HG03575 (cell line): ENCODE measurements around the gene SH3PXD2A.
"Not testable (repeated sequence)": the region's sequence is repeated elsewhere in the genome, so short reads cannot be mapped to it uniquely, and the experiment has no call there.

Experiments used
- ATAC-seq: cut with Tn5 transposase; IDR thresholded peaks from one replicate; pipeline ENCODE4 v1.9.1; 2021; ENCODE audit not compliant: unreplicated experiment, insufficient number of reproducible peaks, low FRiP score; ENCODE audit errors: extremely low read depth

Gene SH3PXD2A

DNA sequence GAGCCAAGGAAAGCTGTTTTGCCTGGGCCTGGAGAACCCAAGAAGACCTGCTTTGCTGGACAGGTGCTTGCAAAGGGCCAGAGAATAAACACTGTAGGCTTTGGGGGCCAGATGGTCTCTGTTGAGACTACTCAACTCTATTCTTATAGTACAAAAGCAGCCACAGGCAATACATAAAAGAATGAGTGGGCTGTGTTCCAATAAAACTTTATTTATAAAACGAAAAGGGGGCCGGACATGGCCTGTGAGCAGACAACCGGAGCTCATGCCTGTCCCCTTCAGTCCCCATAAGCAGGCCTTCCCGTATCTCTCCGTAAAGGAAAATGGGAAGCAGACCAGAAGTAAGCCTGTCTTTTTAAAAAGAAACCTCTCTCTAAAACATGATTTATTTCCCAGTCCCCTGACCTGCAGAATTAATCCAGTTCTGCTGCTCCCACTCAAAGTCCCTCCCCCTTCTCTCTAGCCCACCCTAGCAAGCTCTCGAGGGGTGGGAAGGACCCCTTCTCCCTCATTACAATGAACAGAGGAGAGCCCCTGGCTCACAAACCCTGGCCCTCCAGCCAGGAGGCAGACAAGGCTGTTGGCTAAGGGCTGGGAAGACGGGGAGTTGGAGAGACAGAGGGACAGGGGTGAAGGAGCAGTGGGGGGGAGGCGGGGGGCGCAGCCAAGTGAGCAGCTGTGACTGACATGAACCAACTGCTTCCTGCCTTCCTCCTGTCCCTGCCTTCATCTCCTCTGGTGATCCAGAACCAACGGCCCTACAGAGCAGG lies 184.1 kb downstream of the SH3PXD2A start:
- ATAC-seq: no peak

DNA sequence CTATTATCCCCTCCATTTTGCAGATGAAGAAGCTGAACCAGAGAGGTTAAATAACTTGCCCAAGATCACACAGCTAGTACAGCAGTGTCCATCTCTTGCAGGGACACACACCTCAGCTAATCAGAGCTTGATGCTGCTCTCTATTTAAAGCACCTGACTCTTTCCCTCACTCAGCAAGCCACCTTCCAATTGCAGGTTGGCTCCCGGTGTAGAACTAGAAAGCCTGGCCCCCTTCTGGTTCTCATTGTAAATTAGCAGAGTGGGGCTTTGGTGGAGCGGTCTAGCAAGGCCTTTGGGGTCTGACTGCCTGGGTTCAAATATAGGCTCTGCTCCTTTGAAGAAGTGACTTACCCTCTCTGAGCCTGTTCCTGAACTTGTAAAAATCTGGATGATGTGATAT lies 185.4 kb downstream of the SH3PXD2A start:
- ATAC-seq: no peak

DNA sequence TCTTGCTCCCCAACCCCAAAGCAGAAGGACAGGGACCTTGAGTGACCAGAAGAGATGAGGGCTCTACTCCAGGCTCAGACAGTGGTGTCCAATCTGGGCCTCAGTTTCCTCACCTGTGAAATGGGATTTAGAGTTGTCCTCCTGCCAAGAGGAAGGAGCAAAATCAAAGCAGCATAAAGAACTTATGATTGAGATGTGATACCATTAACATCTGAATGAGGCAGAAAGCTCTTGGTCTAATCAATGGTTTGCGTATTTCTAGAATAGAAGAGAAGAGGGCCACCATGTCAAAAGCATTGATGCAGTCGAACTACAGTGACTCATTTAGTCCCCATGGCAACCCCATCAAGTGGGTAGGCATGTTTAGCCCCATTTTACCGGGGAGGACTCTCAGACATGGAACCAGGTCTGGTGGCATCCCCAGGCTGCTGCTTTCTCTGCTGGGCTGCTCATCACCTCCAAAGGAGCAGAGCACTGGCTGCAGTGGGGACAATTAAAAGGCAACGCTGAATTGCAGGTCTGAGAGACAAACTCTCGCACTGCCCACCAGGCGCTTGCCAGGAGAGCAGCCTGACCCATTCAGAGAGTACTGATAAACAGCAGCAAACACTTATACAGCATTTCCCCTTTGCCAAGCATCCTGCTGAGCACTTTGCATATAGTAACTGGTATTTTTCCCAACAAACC lies 186.0 kb downstream of the SH3PXD2A start:
- ATAC-seq: no peak

DNA sequence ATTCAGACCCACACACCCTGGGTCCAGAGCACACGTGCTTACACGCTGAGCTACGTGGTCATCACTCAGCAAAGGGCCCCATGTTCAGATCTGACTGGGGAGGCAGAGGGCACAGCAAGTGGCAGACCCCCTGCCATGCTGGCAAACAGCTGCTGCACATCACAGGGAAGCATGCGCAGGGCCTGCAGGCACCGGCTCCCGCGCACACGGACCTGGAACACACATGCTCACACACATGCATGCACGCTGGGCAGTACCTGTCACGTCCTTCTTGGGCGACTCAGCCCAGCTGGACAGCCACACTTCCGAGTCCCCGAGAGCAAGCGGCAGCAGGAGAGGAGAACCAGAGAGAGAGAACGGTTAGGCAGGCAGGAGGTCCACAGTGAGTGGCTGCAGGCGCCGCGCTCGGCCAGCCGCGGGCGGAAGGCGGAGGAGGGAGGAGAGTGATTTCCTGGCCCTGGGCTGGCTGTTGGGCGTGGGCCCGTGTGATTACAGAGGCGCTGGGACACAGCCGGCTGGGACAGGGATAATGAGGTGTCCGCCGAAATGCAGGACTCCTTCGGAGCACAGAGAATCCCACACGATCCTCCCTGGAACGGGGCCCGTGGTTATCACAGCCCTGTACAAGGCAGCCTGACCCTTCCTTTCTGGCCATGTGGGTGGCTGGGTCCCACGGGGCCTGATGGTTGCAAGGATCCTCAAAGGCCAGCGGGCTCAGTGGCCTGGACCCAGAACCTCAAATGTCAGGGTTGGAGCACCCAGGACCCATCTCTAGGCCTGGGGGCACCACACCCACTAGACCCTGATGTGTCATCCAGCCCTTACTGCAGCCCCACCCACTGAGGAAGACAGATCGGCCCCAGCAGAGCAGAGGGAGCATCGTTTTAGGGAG lies 186.8 kb downstream of the SH3PXD2A start:
- no peak for ATAC-seq

DNA sequence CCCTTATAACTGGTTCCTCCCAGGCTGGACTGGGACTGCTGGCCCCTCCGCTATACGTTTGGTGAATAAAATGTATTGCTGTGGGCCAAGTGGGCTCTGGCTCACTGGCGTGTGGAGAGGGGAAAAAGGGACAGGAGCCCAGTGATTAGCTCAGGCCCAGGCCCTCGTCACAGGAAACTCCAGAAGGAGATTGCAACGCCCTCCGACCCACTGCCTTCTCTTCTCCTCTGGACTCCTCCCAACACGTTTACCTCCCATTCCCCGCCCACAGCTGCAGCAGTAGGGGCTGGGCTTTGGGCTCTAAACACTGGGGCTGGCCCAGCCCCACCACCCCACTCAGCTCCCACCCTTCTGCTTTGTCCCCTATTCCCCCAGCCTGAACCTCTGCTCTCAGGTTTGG lies 188.0 kb downstream of the SH3PXD2A start:
- no peak for ATAC-seq

DNA sequence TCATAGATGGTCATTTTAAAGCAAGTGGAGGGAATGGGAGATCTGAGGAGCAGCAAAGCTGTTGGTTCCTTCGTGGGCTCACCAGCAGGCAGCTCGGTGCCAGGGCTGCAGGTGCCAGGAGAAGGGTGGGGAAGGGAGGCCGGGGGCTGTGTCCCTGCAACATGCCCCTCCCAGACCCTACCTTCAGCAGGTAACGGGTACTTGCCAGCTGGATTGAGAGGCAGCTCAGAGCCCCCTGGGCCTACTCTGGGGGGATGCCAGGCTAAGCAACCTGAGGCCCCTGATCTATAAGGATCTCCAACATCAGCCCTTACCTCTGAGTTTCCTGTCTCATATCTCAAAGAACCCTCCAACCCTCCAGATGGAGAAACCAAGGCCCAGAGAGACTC lies 188.6 kb downstream of the SH3PXD2A start:
- no peak for ATAC-seq

DNA sequence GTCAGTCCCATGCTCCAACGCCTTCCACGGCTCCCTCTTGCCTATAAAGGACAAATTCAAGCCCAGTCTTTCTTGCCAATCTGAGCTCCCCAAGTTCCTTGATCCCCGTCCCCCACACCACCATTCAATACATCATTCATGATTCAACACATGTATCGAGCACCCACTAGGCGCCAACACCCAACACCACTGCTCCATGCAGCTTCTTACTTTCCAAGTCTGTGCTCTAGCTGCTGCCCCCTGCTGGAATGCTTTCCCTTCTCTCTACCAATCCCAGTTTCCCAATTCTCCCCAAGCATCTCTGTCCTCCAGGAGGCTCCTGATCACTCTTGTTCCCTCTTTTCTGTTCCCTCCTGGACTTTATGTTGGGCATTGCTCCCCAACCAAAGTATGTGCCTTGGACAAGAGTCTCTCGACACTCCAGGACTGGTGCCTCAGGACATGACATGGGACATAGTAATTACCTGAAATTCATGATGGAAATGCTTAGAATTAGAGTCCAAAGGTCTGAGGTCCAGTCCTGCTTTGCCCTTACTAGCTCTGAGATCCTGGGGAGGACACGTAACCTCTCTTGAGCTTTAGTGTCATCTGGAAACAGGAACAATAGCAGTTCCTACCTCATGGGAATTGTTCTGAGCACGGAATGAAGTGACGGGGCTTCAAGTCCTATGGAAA lies 189.2 kb downstream of the SH3PXD2A start:
- no peak for ATAC-seq

DNA sequence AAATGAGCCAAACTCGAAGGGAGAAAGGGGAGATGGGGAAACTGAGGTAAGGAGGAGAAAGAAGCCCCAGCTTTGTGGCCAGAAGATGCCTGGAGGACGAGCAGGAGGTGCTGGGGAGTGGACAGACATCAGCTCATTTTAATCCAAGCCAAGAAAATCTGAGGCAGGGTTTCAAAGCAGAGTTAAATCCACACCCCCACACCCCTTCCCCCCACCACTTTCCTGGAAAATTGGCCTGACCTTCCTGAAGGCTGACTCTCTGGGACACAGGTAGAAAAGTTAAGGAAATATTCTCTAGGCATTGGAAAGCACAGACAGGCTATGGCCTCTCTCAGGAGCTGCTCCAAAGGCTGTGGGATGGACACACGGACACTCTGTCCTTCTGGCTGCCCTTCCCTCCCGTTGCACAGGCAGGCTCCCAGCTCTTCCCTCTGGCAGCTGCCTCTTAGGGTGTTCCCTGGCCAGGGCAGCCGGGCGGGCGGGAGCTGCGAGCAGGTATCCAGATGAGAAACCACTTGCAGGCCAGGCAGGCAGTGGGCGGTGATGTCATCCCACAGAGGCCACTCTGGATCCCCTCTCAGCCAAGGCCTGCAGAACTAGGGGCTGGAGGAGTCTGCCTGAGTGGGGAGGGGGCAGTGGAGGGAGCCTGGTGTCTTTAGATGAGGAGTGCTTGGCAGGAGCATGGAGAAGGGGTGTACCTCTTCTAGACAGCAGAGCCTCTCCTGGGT lies 190.1 kb downstream of the SH3PXD2A start:
- ATAC-seq: no peak

DNA sequence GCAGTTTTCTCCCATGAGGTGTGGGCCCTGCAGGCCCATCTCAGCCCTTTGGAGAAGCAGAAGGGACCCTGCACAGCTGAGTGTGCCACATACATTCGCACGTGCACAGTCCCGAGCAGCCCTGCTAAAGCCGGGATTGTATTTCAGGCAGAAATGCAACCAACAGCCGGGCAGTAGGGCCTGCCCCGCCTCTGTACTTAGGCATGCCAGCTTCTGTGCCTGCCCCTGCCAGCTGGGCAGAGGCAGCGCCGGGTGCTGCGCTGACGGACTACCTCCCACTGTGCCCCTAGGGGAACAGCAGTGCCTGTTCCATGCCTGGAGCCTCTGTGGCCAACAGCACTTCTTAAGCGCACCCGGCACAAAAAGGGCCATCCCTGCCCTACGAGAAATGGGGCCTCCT lies 191.6 kb downstream of the SH3PXD2A start:
- no peak for ATAC-seq

DNA sequence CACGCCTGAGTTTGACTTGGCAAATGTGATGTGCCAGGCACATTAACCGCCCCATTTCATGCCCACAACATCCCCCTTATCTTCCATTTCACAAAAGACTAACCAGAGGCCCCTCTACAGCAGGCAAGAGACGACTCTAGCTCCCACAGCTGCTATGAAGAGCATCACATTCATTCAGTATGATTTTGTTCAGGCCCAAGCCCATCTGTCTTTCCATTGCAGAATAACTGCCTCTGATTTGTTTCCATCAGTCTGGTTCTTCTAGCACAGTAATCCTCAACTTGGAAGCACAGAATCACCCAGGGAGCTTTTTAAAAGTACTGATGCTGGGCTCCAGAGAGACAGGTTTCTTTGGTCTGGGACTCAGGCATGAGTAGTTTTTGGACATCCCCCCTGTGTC lies 192.1 kb downstream of the SH3PXD2A start:
- ATAC-seq: no peak

DNA sequence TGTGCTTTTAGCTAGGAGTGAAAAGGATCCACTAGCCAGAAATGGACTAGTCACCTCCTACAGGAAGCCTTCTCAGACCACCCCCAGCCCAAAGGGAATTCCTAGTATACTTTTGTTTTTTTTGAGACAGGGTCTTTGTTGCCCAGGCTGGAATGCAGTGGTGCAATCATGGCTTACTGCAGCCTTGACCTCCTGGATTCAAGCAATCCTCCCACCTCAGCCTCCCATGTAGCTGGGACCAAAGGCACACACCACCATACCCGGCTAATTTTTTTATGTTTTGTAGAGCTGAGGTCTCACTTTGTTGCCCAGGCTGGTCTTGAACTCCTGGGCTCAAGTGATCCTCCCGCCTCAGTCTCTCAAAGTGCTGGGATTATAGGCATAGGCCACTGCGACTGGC lies 192.7 kb downstream of the SH3PXD2A start:
- not testable (repeated sequence) for ATAC-seq

DNA sequence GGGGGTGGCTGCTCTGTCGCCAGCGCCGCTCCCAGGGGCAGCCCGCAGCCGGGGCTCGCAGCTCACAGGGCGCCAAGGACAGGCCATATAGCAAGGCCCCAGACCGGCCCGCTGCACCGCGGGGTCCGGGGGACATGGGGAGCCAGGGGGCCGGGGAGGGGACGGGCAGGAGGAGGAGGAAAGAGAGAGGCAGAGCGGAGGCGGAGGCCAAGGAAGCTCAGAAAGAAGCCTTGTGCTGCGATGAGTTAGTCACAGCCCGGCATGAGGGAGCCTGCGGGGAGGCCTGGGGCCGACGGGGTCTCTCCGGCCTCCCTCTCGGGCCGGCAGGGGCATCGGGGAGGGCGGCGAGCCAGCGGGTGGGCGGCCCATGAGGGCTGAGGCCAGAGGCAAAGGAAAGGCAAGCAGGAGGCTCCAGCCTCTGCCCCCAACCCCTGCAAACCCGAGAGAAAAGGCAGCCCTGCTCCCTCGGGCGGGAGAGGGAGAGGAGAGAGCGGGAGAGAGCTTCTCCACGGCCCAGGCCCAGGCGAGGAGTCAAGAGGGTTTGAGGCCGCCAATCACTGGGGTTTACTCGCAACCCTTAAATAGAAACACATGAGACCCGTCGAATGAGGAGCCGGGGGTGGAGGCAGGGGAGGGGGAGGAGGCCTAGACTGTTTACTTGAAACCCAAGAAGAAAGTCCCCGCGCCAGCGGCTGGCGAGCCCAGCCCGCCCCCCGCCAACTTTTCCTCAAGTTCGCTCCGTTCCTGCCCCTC lies 194.0 kb downstream of the SH3PXD2A start:
- no peak for ATAC-seq

DNA sequence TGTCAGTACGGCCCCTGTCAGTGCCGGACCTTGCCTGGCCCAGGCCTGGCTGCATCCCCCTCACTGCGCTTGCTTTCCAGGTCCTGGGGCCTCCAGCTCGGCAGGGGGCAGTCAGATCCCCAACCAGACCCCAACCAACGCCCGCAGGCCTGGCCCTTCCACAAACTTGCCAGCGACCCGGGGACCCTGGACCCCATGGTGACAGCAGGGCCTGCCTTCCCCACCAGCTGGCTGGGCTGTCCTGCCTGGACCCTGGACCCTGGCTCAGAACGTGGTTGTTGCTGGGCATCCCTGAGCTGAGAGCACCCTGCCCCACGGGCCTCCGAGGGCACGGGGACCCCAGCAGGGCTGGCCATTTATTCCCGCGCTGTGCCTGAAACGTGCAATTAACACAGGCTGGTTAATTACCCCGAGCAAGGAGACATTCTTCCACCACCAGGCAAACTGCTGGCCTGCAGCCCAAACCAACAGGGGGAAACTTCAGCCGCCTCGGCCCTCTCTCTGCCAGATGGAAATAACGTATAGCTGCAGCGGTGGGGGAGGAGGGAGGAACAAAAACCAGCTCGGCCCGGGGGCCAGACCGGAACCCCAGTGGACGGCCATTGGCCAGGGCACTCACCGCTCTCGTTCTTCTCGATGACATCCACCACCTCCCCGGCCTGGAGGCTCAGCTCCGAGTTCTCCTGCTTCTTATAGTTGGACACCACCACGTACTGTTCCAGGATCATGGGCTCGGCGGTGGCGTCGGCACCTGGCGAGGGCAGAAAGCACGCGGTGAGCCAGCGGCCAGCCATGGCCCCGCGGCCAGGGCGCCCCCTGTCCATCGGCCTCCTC lies 194.8 kb downstream of the SH3PXD2A start:
- ATAC-seq: no peak

DNA sequence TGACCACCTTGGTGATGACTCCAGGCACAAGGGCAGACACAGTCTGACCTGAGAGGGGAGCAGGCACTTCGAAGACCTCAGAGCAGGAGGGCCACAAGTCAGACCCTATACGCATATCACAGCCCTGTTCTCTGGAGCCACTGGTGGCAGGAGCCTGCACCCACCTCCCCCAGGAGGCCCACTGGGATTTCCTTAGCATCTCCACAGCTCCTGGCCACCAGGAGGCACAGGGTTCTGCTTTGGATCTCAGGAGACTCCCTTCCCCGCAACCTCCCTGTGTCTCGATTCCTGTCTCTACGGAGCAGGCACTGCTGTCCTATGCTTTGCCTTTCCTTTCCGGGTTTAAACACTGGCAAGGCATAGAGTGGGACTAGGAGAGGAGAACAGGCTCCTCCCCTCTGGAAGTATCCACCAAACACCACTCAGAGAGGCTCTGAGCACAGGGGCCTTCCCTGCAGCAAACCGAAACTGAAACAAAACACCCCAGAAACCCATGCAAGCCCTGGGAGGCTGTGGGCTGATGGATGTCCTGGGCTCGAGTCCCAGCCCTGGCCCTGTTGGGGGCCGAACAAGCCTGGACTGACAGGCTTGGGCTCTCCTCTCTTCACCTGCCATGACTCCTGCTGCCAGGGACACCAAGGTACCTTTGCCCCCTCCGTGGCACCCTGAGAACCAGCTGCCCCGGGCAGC lies 195.6 kb downstream of the SH3PXD2A start:
- ATAC-seq: peak; percentile 64

DNA sequence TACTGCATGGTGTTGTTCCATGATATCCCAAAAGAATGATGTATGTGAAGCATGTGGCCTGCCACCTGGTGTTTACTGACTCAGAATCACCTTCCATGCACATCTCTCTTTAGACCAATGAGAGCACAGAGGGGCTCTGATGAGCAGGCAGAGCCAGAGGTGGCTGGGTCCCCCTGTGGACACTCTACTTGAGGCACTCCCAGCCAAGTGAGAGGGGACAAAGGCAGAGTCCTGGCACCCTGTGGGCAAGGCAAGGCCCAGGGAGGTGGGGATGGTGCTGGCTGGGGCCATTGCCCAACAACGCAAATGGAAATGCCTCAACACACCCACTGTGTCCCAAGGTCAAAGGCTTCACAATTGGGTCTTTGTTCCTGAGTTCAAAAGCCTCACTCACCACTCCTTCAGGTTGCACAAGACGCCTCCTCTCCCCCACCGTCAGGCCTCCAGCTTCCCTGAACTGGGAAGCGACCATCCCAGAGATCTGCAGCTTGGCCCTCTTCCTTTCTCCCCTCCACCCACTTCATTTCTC lies 197.3 kb downstream of the SH3PXD2A start:
- ATAC-seq: no peak

DNA sequence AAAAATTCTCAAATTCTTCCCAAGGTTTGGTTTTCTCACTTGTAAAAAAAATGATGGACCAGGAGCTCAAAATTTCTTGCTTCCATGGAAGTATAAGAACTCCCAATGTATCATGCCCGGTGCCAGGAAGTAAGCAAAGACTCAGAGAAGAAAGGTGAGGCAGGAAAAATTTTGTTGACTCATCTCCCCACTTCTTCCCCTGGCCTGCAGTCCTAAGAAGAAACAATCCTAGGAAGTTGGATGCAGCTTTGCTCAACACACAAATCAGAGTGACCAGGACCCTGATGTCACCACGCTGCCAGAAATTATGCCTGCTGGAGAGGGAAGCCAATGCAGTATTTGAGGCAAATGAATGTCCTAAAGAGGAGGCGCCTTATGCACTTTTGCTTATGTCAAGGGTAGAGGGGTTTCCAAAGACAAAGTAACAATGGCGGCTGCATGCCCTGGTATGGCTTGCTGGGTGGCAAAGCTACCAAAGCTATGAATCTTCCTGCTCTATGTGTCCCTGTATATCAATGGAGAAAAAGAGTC lies 198.2 kb downstream of the SH3PXD2A start:
- ATAC-seq: no peak
